Measurements from ENCODE around the gene SLAMF9.

SLAMF9 gene

GRCh38 chr1:159947942-159948341 lies 6.1 kb downstream of the SLAMF9 start:
- no peak for TF ChIP-seq CTCF (IDR thresholded peaks at IDR 0.05; ENCODE audit: extremely low read depth, missing control alignments)
- no peak for DNase-seq (ENCODE audit: low spot score)

DNA sequence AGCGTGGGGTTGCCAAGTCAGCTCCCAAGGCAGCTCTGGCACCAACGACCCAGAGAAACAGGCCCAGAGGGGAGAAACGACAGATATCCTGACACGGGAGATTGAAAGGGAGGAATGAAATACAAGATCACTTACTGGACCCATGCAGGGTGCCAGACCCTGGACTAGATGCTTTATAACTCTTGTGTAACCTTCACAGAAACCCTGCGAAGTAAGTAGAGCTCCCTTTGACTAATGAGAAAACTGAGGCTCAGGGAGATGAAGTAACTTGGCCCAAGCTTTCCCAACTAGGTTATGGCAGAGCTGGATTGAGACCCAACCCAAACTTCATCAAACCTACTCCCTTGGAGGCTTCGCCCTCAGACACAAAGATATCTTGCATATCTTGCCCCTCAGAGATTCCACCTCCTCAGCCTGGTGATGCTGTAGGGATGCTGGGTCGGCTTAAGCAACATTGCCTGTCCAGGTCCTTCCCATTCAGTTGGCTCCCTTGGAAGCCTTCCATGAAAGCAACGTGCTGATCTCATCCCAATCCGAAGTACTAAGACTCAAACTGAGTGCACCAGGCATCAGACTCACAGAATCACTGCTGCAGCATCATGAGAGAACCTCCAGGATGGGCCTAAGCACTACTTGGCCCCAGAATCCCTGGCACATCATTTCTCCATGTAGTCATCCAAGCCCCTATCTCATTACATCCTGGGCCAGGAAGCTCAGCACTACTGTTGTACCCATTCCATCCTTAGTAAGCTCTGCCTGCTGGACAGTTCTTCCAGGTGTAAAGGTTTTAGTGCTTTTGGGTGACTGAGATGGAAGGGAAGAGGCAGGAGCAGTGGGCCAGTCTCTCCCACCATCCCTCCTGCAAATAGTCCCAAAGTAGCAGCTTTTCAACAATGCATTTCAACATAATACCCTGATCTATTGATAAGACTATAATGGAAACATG lies 7.5 kb downstream of the SLAMF9 start:
- no peak for TF ChIP-seq CTCF (IDR thresholded peaks at IDR 0.05; ENCODE audit: extremely low read depth, missing control alignments)
- peak; percentile 3 for DNase-seq (ENCODE audit: low spot score)

DNA sequence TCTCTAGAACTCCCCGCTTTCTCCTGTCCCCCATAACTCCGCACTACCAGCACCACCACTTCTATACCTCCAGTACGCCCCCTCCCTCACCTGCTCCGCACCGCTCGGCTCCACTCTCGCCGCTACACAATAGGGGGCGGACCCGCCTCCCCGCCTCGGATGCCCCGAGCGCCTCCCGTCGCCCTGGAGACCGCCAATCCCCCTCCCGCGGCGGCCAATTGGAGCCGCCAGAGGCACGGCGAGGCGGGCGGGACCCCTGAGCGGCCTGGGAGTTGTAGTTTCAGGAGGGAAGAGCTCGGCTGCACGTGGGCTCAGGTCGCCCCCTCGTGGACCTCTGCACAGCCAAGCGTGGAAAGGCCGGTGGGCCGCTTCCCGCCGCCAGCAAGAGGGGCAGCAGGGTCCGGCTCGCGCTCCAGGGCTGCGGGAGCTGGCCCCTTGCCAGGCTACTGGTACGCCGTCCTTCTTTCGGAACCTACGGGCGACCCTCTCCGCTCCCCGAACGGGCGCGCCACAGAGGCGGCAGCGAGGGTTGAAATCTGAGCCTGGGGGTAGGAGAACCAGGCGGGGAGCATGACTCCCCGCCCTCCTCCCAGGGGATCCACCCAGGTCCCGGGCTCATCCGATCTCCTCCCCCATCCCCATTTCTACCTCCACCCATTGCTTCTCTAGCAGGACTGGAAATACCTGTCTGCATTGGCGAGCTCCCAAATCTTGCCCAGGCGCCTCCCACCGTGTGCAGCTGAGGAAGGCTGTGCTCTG lies 8.4 kb downstream of the SLAMF9 start, which contains the start of gene IGSF9:
TSS of gene IGSF9 (minus strand) at position 131 of the 759 bp plus-strand sequence. CDS start 2,159 bp downstream, outside the sequence.
- TF ChIP-seq CTCF (IDR thresholded peaks at IDR 0.05; ENCODE audit: extremely low read depth, missing control alignments), result no peak
- DNase-seq (ENCODE audit: low spot score), result peak; percentile 66

GRCh38 chr1:159944623-159945455 lies 9.2 kb downstream of the SLAMF9 start:
- no peak for TF ChIP-seq CTCF (IDR thresholded peaks at IDR 0.05; ENCODE audit: extremely low read depth, missing control alignments)
- peak; percentile 5 for DNase-seq (ENCODE audit: low spot score)

DNA sequence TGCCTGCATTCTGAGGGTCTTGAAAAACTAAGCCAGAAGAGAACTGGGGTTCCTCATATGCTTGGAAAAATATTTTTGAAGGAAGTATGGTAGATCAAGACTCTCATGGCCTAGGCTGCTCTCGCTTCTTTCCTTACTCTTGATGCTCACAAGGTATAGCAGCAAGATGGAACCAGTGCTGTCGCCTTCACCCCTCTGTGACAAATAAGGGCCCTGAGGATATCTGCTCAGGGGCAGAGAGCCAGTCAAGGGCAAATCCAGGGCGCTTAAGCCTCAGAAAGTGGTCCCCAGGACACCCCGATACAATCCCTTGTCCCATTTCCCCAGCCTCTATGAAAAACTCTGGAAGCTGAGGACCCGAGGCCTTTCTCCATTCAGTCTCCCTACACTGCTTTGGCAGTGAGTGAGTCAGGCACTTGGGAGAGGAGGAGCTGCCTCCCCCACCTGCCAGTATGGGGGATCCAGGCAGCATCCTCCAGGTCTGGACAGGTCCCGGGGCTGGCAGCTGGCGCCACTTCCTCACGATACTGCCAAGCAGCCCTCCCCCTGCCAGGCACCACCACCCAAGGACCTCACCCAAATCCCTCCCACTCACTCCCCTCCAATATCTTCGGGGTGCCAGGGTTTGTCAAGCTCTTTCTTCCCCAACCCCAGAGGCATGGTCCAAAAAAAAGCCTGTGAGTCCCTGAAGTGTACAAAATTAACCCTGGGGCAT lies 10.0 kb downstream of the SLAMF9 start:
- DNase-seq (ENCODE audit: low spot score), result peak; percentile 26
- TF ChIP-seq CTCF (IDR thresholded peaks at IDR 0.05; ENCODE audit: extremely low read depth, missing control alignments), result no peak

- TF ChIP-seq CTCF (IDR thresholded peaks at IDR 0.05; ENCODE audit: extremely low read depth, missing control alignments), result no peak
- peak; percentile 3 for DNase-seq (ENCODE audit: low spot score)
Measured at GRCh38 chr1:159943278-159943640, 10.8 kb downstream of the SLAMF9 start.
